GM21390 (cell line): ENCODE data around the gene DDX39A.
"Not testable (repeated sequence)": the region's sequence is repeated elsewhere in the genome, so short reads cannot be mapped to it uniquely, and the experiment has no call there.

Source experiments
- ATAC-seq: cut with Tn5 transposase; IDR thresholded peaks from one replicate; pipeline ENCODE4 v1.9.1; 2021; ENCODE audit not compliant: unreplicated experiment

The DDX39A gene

GRCh38 chr19:14391156-14391821 is 27.9 kb downstream of the DDX39A start:
- ATAC-seq = no peak

GRCh38 chr19:14390548-14390947 is 28.6 kb downstream of the DDX39A start:
- no peak for ATAC-seq

- ATAC-seq = no peak
Observed at GRCh38 chr19:14385492-14385891, 33.6 kb downstream of the DDX39A start.

- ATAC-seq = no peak
Observed at GRCh38 chr19:14383661-14384555, 35.2 kb downstream of the DDX39A start.

- ATAC-seq = no peak
Observed at GRCh38 chr19:14381689-14382474, 37.3 kb downstream of the DDX39A start.

- no peak for ATAC-seq
Observed at GRCh38 chr19:14379294-14380065, 39.7 kb downstream of the DDX39A start.

GRCh38 chr19:14378890-14379289 is 40.3 kb downstream of the DDX39A start:
- ATAC-seq = no peak

GRCh38 chr19:14377883-14378328 is 41.2 kb downstream of the DDX39A start:
- ATAC-seq = no peak

- no peak for ATAC-seq
Observed at GRCh38 chr19:14375582-14376291, 43.4 kb downstream of the DDX39A start.

- ATAC-seq = no peak
Observed at GRCh38 chr19:14375055-14375581, 44.0 kb downstream of the DDX39A start.

- ATAC-seq = not testable (repeated sequence)
Observed at GRCh38 chr19:14374313-14374712, 44.8 kb downstream of the DDX39A start.

- not testable (repeated sequence) for ATAC-seq
Observed at GRCh38 chr19:14372384-14373077, 46.6 kb downstream of the DDX39A start.

- no peak for ATAC-seq
Observed at GRCh38 chr19:14371301-14371821, 47.8 kb downstream of the DDX39A start.

GRCh38 chr19:14370940-14371280 is 48.2 kb downstream of the DDX39A start:
- ATAC-seq = no peak

- ATAC-seq = no peak
Observed at GRCh38 chr19:14370169-14370939, 48.8 kb downstream of the DDX39A start.

- no peak for ATAC-seq
Observed at GRCh38 chr19:14369399-14370168, 49.6 kb downstream of the DDX39A start.

- ATAC-seq = no peak
Observed at GRCh38 chr19:14368011-14368513, 51.1 kb downstream of the DDX39A start.
